H1 (cell line): ENCODE measurements around the gene DMGDH. TPM values are rescaled to one million over a fixed set of nuclear protein-coding genes. Genes with fewer than 3 reads are reported as not detected.
A peak's percentile ranks its signal among the peaks of the same experiment; 100 is the strongest.

Experiments used
- CTCF ChIA-PET: fragments of 300-600 bp; sonication (Branson Sonifier 250); formaldehyde crosslinking; loops from one replicate; lab custom pipeline; 2021; ENCODE audit not compliant: partially characterized antibody; lab: Charles Lee
- POLR2A ChIA-PET: fragments of 300-600 bp; sonication (Branson Sonifier 250); formaldehyde crosslinking; loops from one replicate; lab custom pipeline; 2021; ENCODE audit warnings: inconsistent platforms; ENCODE audit not compliant: partially characterized antibody; lab: Charles Lee
- DNase-seq, 2 experiments: peaks; one replicate each; pipeline versions ENCODE4 v3.0.0 to v3.0.0-alpha.2; 2010 to 2022; ENCODE audit warnings: low spot score in 2 of 2, low read depth in 1 of 2, mixed read lengths in 1 of 2
- FAIRE-seq: peaks from 2 replicates; lab custom pipeline; 2011; peaks lifted over from hg19 to GRCh38; lab: Jason Lieb, UNC
- H2AFZ ChIP-seq: 2 replicates; pipeline ENCODE4 v1.8.1; 2012; ENCODE audit warnings: low read length, inconsistent platforms
- H2AK5ac ChIP-seq: 2 replicates; pipeline ENCODE4 v1.6.1; 2013; ENCODE audit warnings: low read depth, low read length
- H2BK120ac ChIP-seq: replicated peaks from 2 replicates; pipeline ENCODE3; 2013; ENCODE audit warnings: low read depth, low read length, inconsistent platforms
- H2BK12ac ChIP-seq: 2 replicates; pipeline ENCODE4 v1.6.1; 2013; ENCODE audit warnings: low read depth, low read length
- H2BK15ac ChIP-seq: 2 replicates; pipeline ENCODE4 v1.6.1; 2013; ENCODE audit warnings: low read length
- H2BK20ac ChIP-seq: 2 replicates; pipeline ENCODE4 v1.6.1; 2013; ENCODE audit warnings: low read length
- H2BK5ac ChIP-seq: 2 replicates; pipeline ENCODE4 v1.6.1; 2013; ENCODE audit warnings: low read depth, low read length
- H3K14ac ChIP-seq: 2 replicates; pipeline ENCODE4 v1.6.1; 2013; ENCODE audit warnings: inconsistent platforms; ENCODE audit not compliant: insufficient read length
- H3K18ac ChIP-seq: 2 replicates; pipeline ENCODE4 v1.6.1; 2013; ENCODE audit warnings: low read length; ENCODE audit errors: extremely low read depth
- H3K23ac ChIP-seq: 2 replicates; pipeline ENCODE4 v1.6.1; 2013; ENCODE audit warnings: inconsistent platforms; ENCODE audit not compliant: insufficient read length
- H3K23me2 ChIP-seq: 2 replicates; pipeline ENCODE4 v1.6.1; 2013; ENCODE audit warnings: low read depth, low read length
- H3K27ac ChIP-seq: 2 replicates; pipeline ENCODE4 v1.6.1; 2011; ENCODE audit warnings: low read depth, low read length, inconsistent platforms
- H3K27me3 ChIP-seq, 4 experiments: replicated peaks in 1 of 4; 1 replicate in 1 of 4; 2 replicates in 3 of 4; pipeline versions ENCODE4 v1.6.1 to v1.8.1; 2011 to 2013; ENCODE audit warnings: low read length in 3 of 4, mild to moderate bottlenecking in 3 of 4, inconsistent platforms in 2 of 4, mixed read lengths in 2 of 4, moderate library complexity in 1 of 4; ENCODE audit not compliant: control insufficient read depth in 3 of 4, insufficient read depth in 3 of 4; ENCODE audit errors: extremely low read depth in 1 of 4
- H3K36me3 ChIP-seq, 4 experiments: 2 replicates each; pipeline versions ENCODE4 v1.6.1 to v1.8.1; 2011 to 2013; ENCODE audit warnings: mild to moderate bottlenecking in 4 of 4, low read length in 3 of 4, moderate library complexity in 2 of 4, control low read depth in 1 of 4, inconsistent platforms in 1 of 4; ENCODE audit not compliant: insufficient read depth in 4 of 4, control insufficient read depth in 2 of 4
- H3K4ac ChIP-seq: replicated peaks from 2 replicates; pipeline ENCODE3; 2013; ENCODE audit warnings: low read length, low read depth, mixed read lengths, inconsistent platforms; ENCODE audit not compliant: insufficient read length
- H3K4me1 ChIP-seq, 4 experiments: replicated peaks in 1 of 4; 1 replicate in 1 of 4; 2 replicates in 3 of 4; pipeline versions ENCODE4 v1.6.1 to v1.8.1; 2011 to 2013; ENCODE audit warnings: low read length in 3 of 4, inconsistent platforms in 2 of 4, mixed read lengths in 1 of 4; ENCODE audit not compliant: insufficient read depth in 4 of 4, control insufficient read depth in 3 of 4
- H3K4me2 ChIP-seq, 2 experiments: 2 replicates each; pipeline versions ENCODE4 v1.6.1 to v1.8.1; 2011 to 2013; ENCODE audit warnings: low read depth in 2 of 2, low read length in 2 of 2, control low read depth in 1 of 2, inconsistent platforms in 1 of 2, mild to moderate bottlenecking in 1 of 2; ENCODE audit not compliant: insufficient read depth in 1 of 2
- H3K4me3 ChIP-seq, 4 experiments: fragments of 200-600, 300-600 bp in 1 of 4; sonication (generic), shearing (Covaris generic), sonication (Bioruptor Twin) in 1 of 4; 2 replicates each; pipeline versions ENCODE4 v1.5.1 to v1.8.1; 2011 to 2016; ENCODE audit warnings: low read length in 4 of 4, low read depth in 3 of 4, control low read depth in 2 of 4, inconsistent platforms in 2 of 4, mild to moderate bottlenecking in 2 of 4, mixed read lengths in 1 of 4, moderate library complexity in 1 of 4; ENCODE audit not compliant: insufficient read depth in 2 of 4; ENCODE audit errors: extremely low read depth in 1 of 4
- H3K56ac ChIP-seq: replicated peaks from 2 replicates; pipeline ENCODE3; 2013; ENCODE audit warnings: low read depth, mild to moderate bottlenecking, mixed read lengths, low read length, inconsistent platforms; ENCODE audit not compliant: insufficient read length
- H3K79me1 ChIP-seq: 2 replicates; pipeline ENCODE4 v1.6.1; 2013; ENCODE audit warnings: low read depth, low read length, control low read depth
- H3K79me2 ChIP-seq, 2 experiments: 2 replicates each; pipeline versions ENCODE4 v1.6.1 to v1.8.1; 2012 to 2013; ENCODE audit warnings: low read length in 2 of 2, mild to moderate bottlenecking in 2 of 2, inconsistent platforms in 1 of 2; ENCODE audit not compliant: insufficient read depth in 2 of 2, control insufficient read depth in 1 of 2
- H3K9ac ChIP-seq, 4 experiments: replicated peaks in 1 of 4; 1 replicate in 1 of 4; 2 replicates in 3 of 4; pipeline versions ENCODE4 v1.6.1 to v1.8.1; 2011 to 2013; ENCODE audit warnings: low read depth in 3 of 4, low read length in 3 of 4, control low read depth in 2 of 4, mild to moderate bottlenecking in 2 of 4, moderate library complexity in 2 of 4, inconsistent platforms in 1 of 4; ENCODE audit errors: extremely low read depth in 1 of 4
- H3K9me3 ChIP-seq, 2 experiments: 2 replicates each; pipeline versions ENCODE4 v1.6.1 to v1.8.1; 2012 to 2013; ENCODE audit warnings: mild to moderate bottlenecking in 2 of 2, moderate library complexity in 2 of 2, control low read depth in 1 of 2, inconsistent platforms in 1 of 2, low read depth in 1 of 2, low read length in 1 of 2, mixed read lengths in 1 of 2; ENCODE audit not compliant: insufficient read depth in 2 of 2
- H4K20me1 ChIP-seq, 2 experiments: replicated peaks in 1 of 2; 2 replicates each; pipeline versions ENCODE3 to v1.8.1; 2011 to 2013; ENCODE audit warnings: inconsistent platforms in 2 of 2, low read length in 2 of 2, mild to moderate bottlenecking in 1 of 2; ENCODE audit not compliant: insufficient read depth in 2 of 2, control insufficient read depth in 1 of 2
- H4K5ac ChIP-seq: 2 replicates; pipeline ENCODE4 v1.6.1; 2013; ENCODE audit warnings: low read length, low read depth, mixed read lengths, inconsistent platforms; ENCODE audit not compliant: insufficient read length
- H4K8ac ChIP-seq: 2 replicates; pipeline ENCODE4 v1.8.0; 2013; ENCODE audit warnings: mild to moderate bottlenecking, moderate library complexity, low read length, inconsistent platforms; ENCODE audit not compliant: insufficient read depth; ENCODE audit errors: extremely low read depth
- H4K91ac ChIP-seq: replicated peaks from 2 replicates; pipeline ENCODE3; 2013; ENCODE audit warnings: low read length, mixed read lengths, inconsistent platforms; ENCODE audit not compliant: insufficient read length
- ATF3 ChIP-seq: IDR thresholded peaks from 2 replicates; pipeline ENCODE4 v1.6.1; 2011; ENCODE audit warnings: low read depth, mild to moderate bottlenecking, low read length; ENCODE audit not compliant: insufficient read depth
- BACH1 ChIP-seq: IDR thresholded peaks from 2 replicates; pipeline ENCODE4 v1.6.1; 2012; ENCODE audit warnings: low read length, improper control_type of control experiment
- EGR1 ChIP-seq: IDR thresholded peaks from 2 replicates; pipeline ENCODE4 v1.6.1; 2011; ENCODE audit warnings: low read depth, low read length, borderline replicate concordance
- KDM1A ChIP-seq: fragments of 200-600, 300-600 bp; sonication (generic); IDR thresholded peaks from 2 replicates; pipeline ENCODE4 v1.7.1; 2016; ENCODE audit warnings: mild to moderate bottlenecking, low read length, borderline replicate concordance
- KDM5A ChIP-seq: fragments of 200-600 bp; IDR thresholded peaks from 2 replicates; pipeline ENCODE4 v1.7.1; 2012; ENCODE audit warnings: mild to moderate bottlenecking, low read length, inconsistent platforms, mixed read lengths
- POU5F1 ChIP-seq: IDR thresholded peaks from 2 replicates; pipeline ENCODE4 v1.6.1; 2011; ENCODE audit warnings: low read depth, mild to moderate bottlenecking, low read length, moderate library complexity
- SUZ12 ChIP-seq: fragments of 200-600 bp; sonication (generic); IDR thresholded peaks from 2 replicates; pipeline ENCODE4 v1.6.1; 2012; ENCODE audit warnings: mild to moderate bottlenecking, inconsistent platforms, low read length, moderate library complexity, mixed read lengths
- ZNF274 ChIP-seq: IDR thresholded peaks from 2 replicates; pipeline ENCODE4 v1.7.0; 2012; ENCODE audit warnings: low read length, borderline replicate concordance; ENCODE audit errors: extremely low read depth
- WGBS, 2 experiments: shearing (Covaris generic) in 1 of 2; methylation state at CpG; one replicate each; pipeline versions ENCODE4 v1.1.6 to v1.1.7; 2013 to 2015; ENCODE audit warnings: low lambda C conversion rate in 2 of 2, mixed read lengths in 2 of 2, inconsistent platforms in 1 of 2, low coverage in 1 of 2, missing lambda C conversion rate in 1 of 2; ENCODE audit not compliant: insufficient replicate concordance in 2 of 2, insufficient coverage in 1 of 2, insufficient read length in 1 of 2; ENCODE audit errors: extremely low coverage in 1 of 2, missing lambda C conversion rate in 1 of 2; 5-methylcytosine and 5-hydroxymethylcytosine counted together
- polyA plus RNA-seq, 7 experiments: library from polyadenylated mRNA; depleted of rRNA in 3 of 7; stranded (reverse) in 5 of 7; unstranded in 2 of 7; fragments of >200 nt in 5 of 7; fragments of 200-250 nt in 2 of 7; gene quantifications; 1 replicate in 5 of 7; 2 replicates in 1 of 7; 4 replicates in 1 of 7; pipeline versions ENCODE4 v1.2.1 to v1.2.3, GENCODE V29; 2011 to 2013; ENCODE audit warnings: missing spikeins in 2 of 7, mixed read lengths in 2 of 7
- total RNA-seq: library from RNA; stranded (reverse); fragmentation: NEBNext Ultra II Directional; extraction: Animal tissue kit (Norgen Biotek cat#: 25700); gene quantifications from 2 replicates; pipeline ENCODE4 v1.2.1, GENCODE V29; 2021
- TF ChIP-seq, protein P1 (sequence below): IDR thresholded peaks from 2 replicates; pipeline ENCODE4 v1.6.1; 2012; ENCODE audit warnings: low read length, inconsistent platforms
- TF ChIP-seq, protein P2 (sequence below): IDR thresholded peaks from 2 replicates; pipeline ENCODE4 v1.6.1; 2012; ENCODE audit warnings: inconsistent platforms

DMGDH gene
- total and polyA plus RNA-seq, 2 of the 8 experiments (the other 6 are each of a cell fraction or from before 2014, with no cell fraction given) = 0.15 TPM; not detected in 1

- no peaks in the 10 kb centered on the region for H3K9me3 ChIP-seq
- no peak for FAIRE-seq
Measured at GRCh38 chr5:79021753-79022152, 47.7 kb downstream of the DMGDH start.

More at GRCh38 chr5:79021753-79022152, 47.7 kb downstream of the DMGDH start:
- Histone ChIP-seq H3K27me3 (no peaks in the 10 kb centered on the region), H3K4me2 (no peak overlapping the region; a peak in 1 of 4 replicates), H2AFZ (peak overlapping the region; percentile 36), H3K23ac (no peak overlapping the region), H3K79me2 (no peaks in the 10 kb centered on the region), H2BK5ac (no peak overlapping the region), H2BK20ac (no peak overlapping the region), H3K56ac (no peak overlapping the region), H3K4ac (no peak overlapping the region), H3K18ac (peak overlapping the region; percentile 38; the same call in 1 of the 2 replicates), H4K5ac (no peak overlapping the region), H2BK120ac (no peak overlapping the region), H4K8ac (no peak overlapping the region), H3K9ac (no peak overlapping the region), H3K36me3 (no peaks in the 10 kb centered on the region), H3K4me3 (no peak overlapping the region), H2BK15ac (no peak overlapping the region), H2BK12ac (no peak overlapping the region), H2AK5ac (no peak overlapping the region), H3K14ac (no peak overlapping the region), H3K23me2 (no peaks in the 10 kb centered on the region), H4K91ac (no peak overlapping the region), H3K4me1 (peaks cover 3 to 14% (median 6%) of the 10 kb centered on the region in 4 experiments; a peak in 5 of 7 replicates)
- ChIA-PET POLR2A (no interaction called here), CTCF (interaction anchor here (0.7 to 13.1 kb wide), 35 partner anchors 11 to 819 kb away, joined by 3 to 243 read pairs (median 4); partner anchors contain the start of gene BHMT)
- 61% methylated on average over 4 of the region's 4 CpGs; no CpG with 5 or more reads in 1 of the 2 experiments for WGBS, 2 experiments
- no peak for DNase-seq
- TF ChIP-seq BACH1 (no peak), ZNF274 (no peak), SUZ12 (no peak), POU5F1 (no peak), KDM5A (no peak), EGR1 (no peak), KDM1A (no peak), ATF3 (no peak)
- TF ChIP-seq, protein P1, sequence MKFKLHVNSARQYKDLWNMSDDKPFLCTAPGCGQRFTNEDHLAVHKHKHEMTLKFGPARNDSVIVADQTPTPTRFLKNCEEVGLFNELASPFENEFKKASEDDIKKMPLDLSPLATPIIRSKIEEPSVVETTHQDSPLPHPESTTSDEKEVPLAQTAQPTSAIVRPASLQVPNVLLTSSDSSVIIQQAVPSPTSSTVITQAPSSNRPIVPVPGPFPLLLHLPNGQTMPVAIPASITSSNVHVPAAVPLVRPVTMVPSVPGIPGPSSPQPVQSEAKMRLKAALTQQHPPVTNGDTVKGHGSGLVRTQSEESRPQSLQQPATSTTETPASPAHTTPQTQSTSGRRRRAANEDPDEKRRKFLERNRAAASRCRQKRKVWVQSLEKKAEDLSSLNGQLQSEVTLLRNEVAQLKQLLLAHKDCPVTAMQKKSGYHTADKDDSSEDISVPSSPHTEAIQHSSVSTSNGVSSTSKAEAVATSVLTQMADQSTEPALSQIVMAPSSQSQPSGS = no peak
- TF ChIP-seq, protein P2, sequence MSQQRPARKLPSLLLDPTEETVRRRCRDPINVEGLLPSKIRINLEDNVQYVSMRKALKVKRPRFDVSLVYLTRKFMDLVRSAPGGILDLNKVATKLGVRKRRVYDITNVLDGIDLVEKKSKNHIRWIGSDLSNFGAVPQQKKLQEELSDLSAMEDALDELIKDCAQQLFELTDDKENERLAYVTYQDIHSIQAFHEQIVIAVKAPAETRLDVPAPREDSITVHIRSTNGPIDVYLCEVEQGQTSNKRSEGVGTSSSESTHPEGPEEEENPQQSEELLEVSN = no peak
- TF ChIP-seq, all 59 proteins: peak for 0
- no peaks in the 10 kb centered on the region for H3K79me1 ChIP-seq
- no peaks in the 10 kb centered on the region for H4K20me1 ChIP-seq
- no peak overlapping the region for H3K27ac ChIP-seq
